ENCODE data around the gene GNG12.

GNG12 gene

GRCh38 chr1:67788238-67788790, 45.0 kb downstream of the GNG12 start:
- H2AFZ ChIP-seq (ENCODE audit: low read length) = no peak overlapping the region
- TF ChIP-seq CTCF (conservative IDR thresholded peaks at IDR 0.05; ENCODE audit: low read length) (no peak), EZH2phosphoT487 (IDR thresholded peaks at IDR 0.05; ENCODE audit: borderline replicate concordance) (no peak)
- H3K4me2 ChIP-seq (ENCODE audit: low read depth, low read length, poor library complexity, severe bottlenecking) = no peak overlapping the region
- no peaks in the 10 kb centered on the region for H4K20me1 ChIP-seq (ENCODE audit: insufficient read depth, low read length, poor library complexity, severe bottlenecking)
- H3K27me3 ChIP-seq (ENCODE audit: insufficient read depth, low read length, poor library complexity, severe bottlenecking) = no peaks in the 10 kb centered on the region
- H3K36me3 ChIP-seq (ENCODE audit: insufficient read depth, low read length) = no peaks in the 10 kb centered on the region
- no peak overlapping the region for H3K4me3 ChIP-seq (ENCODE audit: low read length, poor library complexity, severe bottlenecking)
- no peaks in the 10 kb centered on the region for H3K79me2 ChIP-seq (ENCODE audit: insufficient read depth, low read length)
- no peaks in the 10 kb centered on the region for H3K9me3 ChIP-seq (ENCODE audit: insufficient read depth, low read depth, low read length)
- no peaks in the 10 kb centered on the region for H3F3A ChIP-seq (ENCODE audit: low read depth)
- H3K4me1 ChIP-seq (ENCODE audit: insufficient read depth, low read length, poor library complexity, severe bottlenecking) = no peaks in the 10 kb centered on the region
- no peak overlapping the region for H3K9ac ChIP-seq (ENCODE audit: low read depth, low read length, poor library complexity, severe bottlenecking)
- no peaks in the 10 kb centered on the region for H3K9me2 ChIP-seq (replicated peaks; ENCODE audit: low read depth, low read length)

- H3K4me3 ChIP-seq (ENCODE audit: low read length, poor library complexity, severe bottlenecking) = no peak overlapping the region
- H3K9me3 ChIP-seq (ENCODE audit: insufficient read depth, low read depth, low read length) = 0 out of 2 replicates have a peak, but pooled peaks cover 3% of the 10 kb centered on the region
- no peak overlapping the region for H2AFZ ChIP-seq (ENCODE audit: low read length)
- no peaks in the 10 kb centered on the region for H3K27me3 ChIP-seq (ENCODE audit: insufficient read depth, low read length, poor library complexity, severe bottlenecking)
- no peaks in the 10 kb centered on the region for H3F3A ChIP-seq (ENCODE audit: low read depth)
- H3K79me2 ChIP-seq (ENCODE audit: insufficient read depth, low read length) = no peaks in the 10 kb centered on the region
- TF ChIP-seq EZH2phosphoT487 (IDR thresholded peaks at IDR 0.05; ENCODE audit: borderline replicate concordance) = no peak
- no peak for TF ChIP-seq CTCF (conservative IDR thresholded peaks at IDR 0.05; ENCODE audit: low read length)
- H3K4me1 ChIP-seq (ENCODE audit: insufficient read depth, low read length, poor library complexity, severe bottlenecking) = no peaks in the 10 kb centered on the region
- no peaks in the 10 kb centered on the region for H3K9me2 ChIP-seq (replicated peaks; ENCODE audit: low read depth, low read length)
- H3K4me2 ChIP-seq (ENCODE audit: low read depth, low read length, poor library complexity, severe bottlenecking) = no peak overlapping the region
- H3K9ac ChIP-seq (ENCODE audit: low read depth, low read length, poor library complexity, severe bottlenecking) = no peak overlapping the region
- H3K36me3 ChIP-seq (ENCODE audit: insufficient read depth, low read length) = no peaks in the 10 kb centered on the region
- no peaks in the 10 kb centered on the region for H4K20me1 ChIP-seq (ENCODE audit: insufficient read depth, low read length, poor library complexity, severe bottlenecking)
These were observed 45.5 kb downstream of the GNG12 start for GRCh38 chr1:67787746-67788145.

GRCh38 chr1:67785847-67786753, 47.2 kb downstream of the GNG12 start:
- Histone ChIP-seq H3K36me3 (ENCODE audit: insufficient read depth, low read length) (no peaks in the 10 kb centered on the region), H4K20me1 (ENCODE audit: insufficient read depth, low read length, poor library complexity, severe bottlenecking) (no peaks in the 10 kb centered on the region), H3K4me2 (ENCODE audit: low read depth, low read length, poor library complexity, severe bottlenecking) (no peak overlapping the region), H3K9me3 (ENCODE audit: insufficient read depth, low read depth, low read length) (0 out of 2 replicates have a peak, but pooled peaks cover 3% of the 10 kb centered on the region), H3K9ac (ENCODE audit: low read depth, low read length, poor library complexity, severe bottlenecking) (no peak overlapping the region), H3K27me3 (ENCODE audit: insufficient read depth, low read length, poor library complexity, severe bottlenecking) (no peaks in the 10 kb centered on the region), H3K9me2 (replicated peaks; ENCODE audit: low read depth, low read length) (no peaks in the 10 kb centered on the region), H3K79me2 (ENCODE audit: insufficient read depth, low read length) (no peaks in the 10 kb centered on the region), H3K4me3 (ENCODE audit: low read length, poor library complexity, severe bottlenecking) (no peak overlapping the region), H3F3A (ENCODE audit: low read depth) (no peaks in the 10 kb centered on the region), H2AFZ (ENCODE audit: low read length) (no peak overlapping the region), H3K4me1 (ENCODE audit: insufficient read depth, low read length, poor library complexity, severe bottlenecking) (no peaks in the 10 kb centered on the region)
- TF ChIP-seq EZH2phosphoT487 (IDR thresholded peaks at IDR 0.05; ENCODE audit: borderline replicate concordance) (no peak), CTCF (conservative IDR thresholded peaks at IDR 0.05; ENCODE audit: low read length) (no peak)
